ENCODE measurements around the gene SIK3.

Gene SIK3

GRCh38 chr11:116891746-116892145 lies 206.5 kb downstream of the SIK3 start:
- Histone ChIP-seq H3K4me1 (ENCODE audit: control insufficient read depth, insufficient read depth, low read length) (0 out of 2 replicates have a peak, but pooled peaks cover 4% of the 10 kb centered on the region), H3K27me3 (ENCODE audit: control insufficient read depth, insufficient read depth, low read length) (no peaks in the 10 kb centered on the region), H3K36me3 (ENCODE audit: control insufficient read depth, insufficient read depth, low read length) (peaks cover 41% of the 10 kb centered on the region), H3K27ac (ENCODE audit: low read depth, low read length) (no peak overlapping the region), H3K9me3 (ENCODE audit: control insufficient read depth, insufficient read depth, low read length) (no peaks in the 10 kb centered on the region), H3K9ac (ENCODE audit: low read depth, low read length) (no peak overlapping the region), H3K4me3 (ENCODE audit: low read depth, low read length) (no peak overlapping the region)

DNA sequence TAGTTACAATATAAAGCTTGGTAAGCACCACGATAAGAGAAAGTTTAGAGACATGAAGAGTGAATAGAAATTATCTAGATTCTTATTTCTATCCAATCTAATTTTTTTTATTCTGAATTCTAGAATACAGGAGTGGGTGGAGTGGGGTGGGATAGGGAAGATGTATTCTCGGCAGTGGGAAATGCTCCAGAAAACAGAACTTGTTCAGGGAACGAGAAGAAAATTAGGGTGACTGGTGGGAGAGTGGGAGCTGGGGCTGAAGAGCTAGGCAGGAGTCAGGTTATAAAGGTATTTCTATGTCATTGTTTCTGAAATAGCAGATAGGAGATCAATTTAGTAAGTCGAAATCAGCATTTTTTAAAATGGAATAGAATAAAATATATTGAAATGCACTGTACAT lies 207.6 kb downstream of the SIK3 start:
- no peaks in the 10 kb centered on the region for H3K27me3 ChIP-seq (ENCODE audit: control insufficient read depth, insufficient read depth, low read length)

DNA sequence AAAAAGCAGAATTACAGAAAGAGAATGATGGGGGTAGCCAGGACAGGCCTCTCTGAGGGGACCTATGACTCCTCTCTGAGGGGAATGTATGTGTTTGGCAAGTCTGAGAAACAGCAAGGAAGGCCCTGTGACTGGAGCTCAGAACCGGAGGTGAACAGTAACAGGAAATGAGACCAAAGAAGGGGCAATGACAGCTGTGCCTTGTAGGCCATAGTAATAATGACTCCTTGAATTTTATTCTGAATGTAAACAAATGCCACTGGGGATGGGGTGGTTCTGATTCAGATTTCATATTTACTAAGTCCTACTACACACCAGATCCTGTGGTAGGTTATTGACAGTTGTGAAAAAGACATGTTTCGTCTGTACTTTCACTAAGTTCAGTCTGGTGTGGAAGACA lies 208.0 kb downstream of the SIK3 start:
- Histone ChIP-seq H3K36me3 (ENCODE audit: control insufficient read depth, insufficient read depth, low read length) (peaks cover 31% of the 10 kb centered on the region), H3K9ac (ENCODE audit: low read depth, low read length) (no peak overlapping the region), H3K4me1 (ENCODE audit: control insufficient read depth, insufficient read depth, low read length) (0 out of 2 replicates have a peak, but pooled peaks cover 4% of the 10 kb centered on the region), H3K27ac (ENCODE audit: low read depth, low read length) (no peak overlapping the region), H3K27me3 (ENCODE audit: control insufficient read depth, insufficient read depth, low read length) (no peaks in the 10 kb centered on the region), H3K9me3 (ENCODE audit: control insufficient read depth, insufficient read depth, low read length) (no peaks in the 10 kb centered on the region), H3K4me3 (ENCODE audit: low read depth, low read length) (no peak overlapping the region)

More for the DNA sequence above, 207.6 kb downstream of the SIK3 start:
- Histone ChIP-seq H3K9me3 (ENCODE audit: control insufficient read depth, insufficient read depth, low read length) (no peaks in the 10 kb centered on the region), H3K36me3 (ENCODE audit: control insufficient read depth, insufficient read depth, low read length) (peaks cover 32% of the 10 kb centered on the region), H3K27ac (ENCODE audit: low read depth, low read length) (no peak overlapping the region), H3K9ac (ENCODE audit: low read depth, low read length) (no peak overlapping the region), H3K4me1 (ENCODE audit: control insufficient read depth, insufficient read depth, low read length) (0 out of 2 replicates have a peak, but pooled peaks cover 4% of the 10 kb centered on the region), H3K4me3 (ENCODE audit: low read depth, low read length) (no peak overlapping the region)

DNA sequence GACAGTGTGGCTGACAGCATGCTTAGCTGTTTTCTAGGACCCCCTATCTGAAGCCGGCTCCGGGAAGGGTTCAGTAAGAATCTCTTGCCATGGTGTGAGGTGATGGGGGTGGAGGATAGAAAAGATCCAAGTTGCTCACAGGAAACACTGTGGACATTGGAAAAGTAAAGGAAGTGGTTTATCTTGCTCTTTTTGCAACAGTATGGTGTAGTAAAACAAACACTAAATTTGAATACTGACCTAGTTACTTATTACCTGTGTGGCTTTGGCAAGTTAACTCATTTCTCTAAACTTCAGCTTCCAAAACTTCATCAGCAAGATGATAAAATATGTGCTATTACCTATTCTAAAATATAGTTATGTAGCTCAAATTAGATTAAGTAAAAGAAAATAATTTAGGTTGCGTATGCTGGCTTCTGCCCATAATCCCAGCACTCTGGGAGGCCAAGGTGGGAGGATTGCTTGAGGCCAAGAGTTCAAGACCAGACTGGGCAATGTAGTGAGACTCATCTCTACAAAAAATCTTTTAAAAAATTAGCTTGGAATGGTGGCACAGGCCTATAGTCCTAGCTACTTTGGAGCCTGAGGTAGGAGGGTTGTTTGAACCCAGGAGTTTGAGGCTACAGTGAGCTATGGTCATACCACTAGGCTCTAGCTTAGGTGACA lies 209.2 kb downstream of the SIK3 start:
- Histone ChIP-seq H3K4me1 (ENCODE audit: control insufficient read depth, insufficient read depth, low read length) (0 out of 2 replicates have a peak, but pooled peaks cover 4% of the 10 kb centered on the region), H3K9ac (ENCODE audit: low read depth, low read length) (no peak overlapping the region), H3K4me3 (ENCODE audit: low read depth, low read length) (no peak overlapping the region), H3K36me3 (ENCODE audit: control insufficient read depth, insufficient read depth, low read length) (peaks cover 25% of the 10 kb centered on the region), H3K9me3 (ENCODE audit: control insufficient read depth, insufficient read depth, low read length) (no peaks in the 10 kb centered on the region), H3K27ac (ENCODE audit: low read depth, low read length) (no peak overlapping the region), H3K27me3 (ENCODE audit: control insufficient read depth, insufficient read depth, low read length) (no peaks in the 10 kb centered on the region)

DNA sequence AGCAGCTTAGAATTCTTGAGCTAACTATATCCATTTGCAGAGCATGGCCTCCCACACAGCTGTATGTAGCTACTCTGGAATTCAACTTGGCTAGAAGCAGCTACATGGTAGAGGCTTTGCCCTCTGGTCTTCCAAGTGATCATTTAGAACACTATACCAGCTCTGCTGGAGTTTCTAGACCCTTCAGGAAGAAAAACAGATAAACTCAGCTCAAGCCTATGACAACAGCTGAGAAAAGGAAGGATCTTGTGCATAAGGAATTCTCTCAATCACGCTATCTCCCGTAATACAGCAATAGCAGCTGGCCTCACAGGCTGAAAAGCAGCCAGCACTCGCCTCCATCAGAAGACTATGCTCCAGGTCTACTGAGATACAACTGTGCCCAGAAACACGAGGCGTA lies 210.2 kb downstream of the SIK3 start:
- no peak overlapping the region for H3K9ac ChIP-seq (ENCODE audit: low read depth, low read length)
- H3K4me3 ChIP-seq (ENCODE audit: low read depth, low read length), result no peak overlapping the region
- peaks cover 15% of the 10 kb centered on the region; the same call in 1 of the 2 replicates for H3K36me3 ChIP-seq (ENCODE audit: control insufficient read depth, insufficient read depth, low read length)
- H3K27ac ChIP-seq (ENCODE audit: low read depth, low read length), result no peak overlapping the region
- no peaks in the 10 kb centered on the region for H3K9me3 ChIP-seq (ENCODE audit: control insufficient read depth, insufficient read depth, low read length)
- no peaks in the 10 kb centered on the region for H3K27me3 ChIP-seq (ENCODE audit: control insufficient read depth, insufficient read depth, low read length)
- H3K4me1 ChIP-seq (ENCODE audit: control insufficient read depth, insufficient read depth, low read length), result 0 out of 2 replicates have a peak, but pooled peaks cover 4% of the 10 kb centered on the region

- H3K9ac ChIP-seq (ENCODE audit: low read depth, low read length), result no peak overlapping the region
- no peak overlapping the region for H3K4me3 ChIP-seq (ENCODE audit: low read depth, low read length)
- H3K27me3 ChIP-seq (ENCODE audit: control insufficient read depth, insufficient read depth, low read length), result no peaks in the 10 kb centered on the region
- 0 out of 2 replicates have a peak, but pooled peaks cover 3% of the 10 kb centered on the region for H3K36me3 ChIP-seq (ENCODE audit: control insufficient read depth, insufficient read depth, low read length)
- 0 out of 2 replicates have a peak, but pooled peaks cover 4% of the 10 kb centered on the region for H3K4me1 ChIP-seq (ENCODE audit: control insufficient read depth, insufficient read depth, low read length)
- no peak overlapping the region for H3K27ac ChIP-seq (ENCODE audit: low read depth, low read length)
- H3K9me3 ChIP-seq (ENCODE audit: control insufficient read depth, insufficient read depth, low read length), result no peaks in the 10 kb centered on the region
Observed at GRCh38 chr11:116885951-116886655, 212.1 kb downstream of the SIK3 start.

GRCh38 chr11:116882386-116882785 lies 215.8 kb downstream of the SIK3 start:
- Histone ChIP-seq H3K36me3 (ENCODE audit: control insufficient read depth, insufficient read depth, low read length) (no peaks in the 10 kb centered on the region), H3K27ac (ENCODE audit: low read depth, low read length) (no peak overlapping the region), H3K27me3 (ENCODE audit: control insufficient read depth, insufficient read depth, low read length) (no peaks in the 10 kb centered on the region), H3K9ac (ENCODE audit: low read depth, low read length) (no peak overlapping the region), H3K9me3 (ENCODE audit: control insufficient read depth, insufficient read depth, low read length) (no peaks in the 10 kb centered on the region), H3K4me3 (ENCODE audit: low read depth, low read length) (no peak overlapping the region), H3K4me1 (ENCODE audit: control insufficient read depth, insufficient read depth, low read length) (no peaks in the 10 kb centered on the region)

DNA sequence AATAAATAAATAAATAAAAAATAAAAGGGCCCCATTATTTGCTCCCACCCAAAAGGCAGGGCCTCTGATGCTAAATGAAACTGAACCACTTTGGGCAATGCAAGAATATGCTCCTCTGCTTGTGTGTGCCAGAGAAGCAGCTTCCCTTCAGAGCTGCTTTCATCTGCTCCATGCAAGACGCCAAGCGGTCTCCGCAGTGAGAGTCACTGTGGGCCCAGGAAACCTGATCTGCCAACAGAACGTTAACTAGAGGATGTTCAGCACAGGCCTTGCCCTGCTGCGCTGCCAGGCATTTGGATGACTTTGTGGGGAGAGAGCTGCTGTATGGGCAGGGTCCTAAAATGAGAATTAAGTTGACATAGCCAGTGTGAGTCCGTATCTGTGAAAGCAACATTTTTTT lies 217.1 kb downstream of the SIK3 start:
- Histone ChIP-seq H3K36me3 (ENCODE audit: control insufficient read depth, insufficient read depth, low read length) (peaks cover 2% of the 10 kb centered on the region; the same call in 1 of the 2 replicates), H3K27ac (ENCODE audit: low read depth, low read length) (no peak overlapping the region), H3K4me1 (ENCODE audit: control insufficient read depth, insufficient read depth, low read length) (no peaks in the 10 kb centered on the region), H3K9me3 (ENCODE audit: control insufficient read depth, insufficient read depth, low read length) (no peaks in the 10 kb centered on the region), H3K27me3 (ENCODE audit: control insufficient read depth, insufficient read depth, low read length) (no peaks in the 10 kb centered on the region), H3K9ac (ENCODE audit: low read depth, low read length) (no peak overlapping the region), H3K4me3 (ENCODE audit: low read depth, low read length) (no peak overlapping the region)

DNA sequence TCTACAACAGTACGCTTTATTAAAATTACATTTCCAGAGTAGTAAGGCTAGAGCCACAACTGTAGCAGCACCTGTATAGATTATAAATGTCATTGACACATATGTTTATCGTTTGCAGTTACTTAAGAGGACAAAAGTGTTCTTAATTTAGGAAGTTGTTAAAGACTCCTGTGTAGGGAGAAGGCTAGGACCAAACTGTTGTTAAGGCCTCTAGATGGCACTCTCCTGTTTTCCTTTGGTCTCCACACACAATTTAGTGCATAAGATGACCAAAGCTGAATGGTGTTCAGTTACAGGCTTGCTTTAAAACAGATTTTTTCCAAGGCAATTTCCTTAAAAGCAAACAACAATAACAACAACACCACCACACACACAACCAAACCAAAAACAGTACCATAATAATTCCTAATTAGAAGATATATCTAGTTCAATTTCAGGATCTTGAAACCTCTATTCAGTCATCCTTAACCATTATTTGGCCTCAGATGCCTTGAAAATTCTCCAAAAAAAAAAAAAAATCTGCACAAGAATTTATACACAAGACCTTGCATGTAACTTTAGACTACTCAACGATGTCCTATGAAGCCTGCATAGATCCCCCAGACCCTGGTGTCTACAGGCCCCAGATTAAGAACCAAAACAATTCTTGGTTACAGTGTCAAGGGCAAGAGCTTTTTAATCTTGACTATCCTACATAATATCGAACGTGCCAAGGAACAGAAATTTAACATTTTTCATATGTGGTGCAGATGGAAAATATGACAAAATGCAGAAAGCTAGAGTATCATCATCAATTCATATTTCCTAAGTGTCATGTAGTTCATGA lies 218.2 kb downstream of the SIK3 start:
- no peak overlapping the region for H3K9ac ChIP-seq (ENCODE audit: low read depth, low read length)

GRCh38 chr11:116876656-116877055 lies 221.6 kb downstream of the SIK3 start:
- Histone ChIP-seq H3K9ac (ENCODE audit: low read depth, low read length) (no peak overlapping the region), H3K4me1 (ENCODE audit: control insufficient read depth, insufficient read depth, low read length) (no peaks in the 10 kb centered on the region), H3K9me3 (ENCODE audit: control insufficient read depth, insufficient read depth, low read length) (no peaks in the 10 kb centered on the region), H3K36me3 (ENCODE audit: control insufficient read depth, insufficient read depth, low read length) (peaks cover 44% of the 10 kb centered on the region), H3K27me3 (ENCODE audit: control insufficient read depth, insufficient read depth, low read length) (no peaks in the 10 kb centered on the region), H3K4me3 (ENCODE audit: low read depth, low read length) (no peak overlapping the region), H3K27ac (ENCODE audit: low read depth, low read length) (no peak overlapping the region)

More for the DNA sequence above, 218.2 kb downstream of the SIK3 start:
- Histone ChIP-seq H3K36me3 (ENCODE audit: control insufficient read depth, insufficient read depth, low read length) (peaks cover 11% of the 10 kb centered on the region), H3K9me3 (ENCODE audit: control insufficient read depth, insufficient read depth, low read length) (no peaks in the 10 kb centered on the region), H3K27ac (ENCODE audit: low read depth, low read length) (no peak overlapping the region), H3K27me3 (ENCODE audit: control insufficient read depth, insufficient read depth, low read length) (no peaks in the 10 kb centered on the region), H3K4me3 (ENCODE audit: low read depth, low read length) (no peak overlapping the region), H3K4me1 (ENCODE audit: control insufficient read depth, insufficient read depth, low read length) (no peaks in the 10 kb centered on the region)
